Keratinocyte (primary cell): ENCODE measurements around the gene LAYN. TPM values are rescaled to one million over a fixed set of nuclear protein-coding genes. Genes with fewer than 3 reads are reported as not detected.

Source experiments
- DNase-seq: peaks from one replicate; pipeline ENCODE4 v3.0.0-alpha.2; 2011; ENCODE audit warnings: low read depth, missing footprints, low spot score
- FAIRE-seq: peaks from 2 replicates; lab custom pipeline; 2011; peaks lifted over from hg19 to GRCh38; lab: Jason Lieb, UNC
- H2AFZ ChIP-seq: 2 replicates; pipeline ENCODE4 v1.6.0; 2012; ENCODE audit warnings: low read length, control low read depth, inconsistent platforms; ENCODE audit not compliant: control insufficient read depth
- H3K27ac ChIP-seq: 2 replicates; pipeline ENCODE4 v1.5.1; 2011; ENCODE audit warnings: low read length; ENCODE audit not compliant: control insufficient read depth, insufficient read depth
- H3K27me3 ChIP-seq: 3 replicates; pipeline ENCODE4 v1.6.0; 2011; ENCODE audit warnings: low read length; ENCODE audit not compliant: control insufficient read depth, insufficient read depth; ENCODE audit errors: extremely low read depth
- H3K36me3 ChIP-seq, 2 experiments: 2 replicates in 1 of 2; 3 replicates in 1 of 2; pipeline ENCODE4 v1.5.1; 2011; ENCODE audit warnings: low read length in 2 of 2, mild to moderate bottlenecking in 1 of 2; ENCODE audit not compliant: control insufficient read depth in 2 of 2, insufficient read depth in 2 of 2; ENCODE audit errors: extremely low read depth in 1 of 2
- H3K4me1 ChIP-seq: 3 replicates; pipeline ENCODE4 v1.5.1; 2011; ENCODE audit warnings: low read length; ENCODE audit not compliant: control insufficient read depth, insufficient read depth; ENCODE audit errors: extremely low read depth
- H3K4me2 ChIP-seq: 3 replicates; pipeline ENCODE4 v1.6.0; 2011; ENCODE audit warnings: low read depth, low read length; ENCODE audit not compliant: control insufficient read depth, insufficient read depth; ENCODE audit errors: extremely low read depth
- H3K4me3 ChIP-seq, 3 experiments: fragments of 200-600 bp in 1 of 3; sonication (generic) in 1 of 3; 2 replicates in 2 of 3; 3 replicates in 1 of 3; pipeline ENCODE4 v1.5.1; 2011 to 2016; ENCODE audit warnings: low read length in 3 of 3, mild to moderate bottlenecking in 3 of 3, control low read depth in 2 of 3, inconsistent platforms in 1 of 3, low read depth in 1 of 3, mixed read lengths in 1 of 3, mixed run types in 1 of 3, moderate library complexity in 1 of 3; ENCODE audit not compliant: control insufficient read depth in 2 of 3, insufficient read depth in 2 of 3; ENCODE audit errors: extremely low read depth in 1 of 3
- H3K79me2 ChIP-seq: 2 replicates; pipeline ENCODE4 v1.6.0; 2012; ENCODE audit warnings: low read length; ENCODE audit not compliant: control insufficient read depth, insufficient read depth
- H3K9ac ChIP-seq: 3 replicates; pipeline ENCODE4 v1.6.0; 2011; ENCODE audit warnings: low read length; ENCODE audit not compliant: control insufficient read depth, insufficient read depth; ENCODE audit errors: extremely low read depth
- H3K9me1 ChIP-seq: 3 replicates; pipeline ENCODE4 v1.6.0; 2011; ENCODE audit warnings: low read length; ENCODE audit not compliant: control insufficient read depth, insufficient read depth; ENCODE audit errors: extremely low read depth
- H3K9me3 ChIP-seq: 2 replicates; pipeline ENCODE4 v1.5.1; 2012; ENCODE audit warnings: low read depth, low read length; ENCODE audit not compliant: control insufficient read depth
- H4K20me1 ChIP-seq: 3 replicates; pipeline ENCODE4 v1.6.0; 2011; ENCODE audit warnings: low read length; ENCODE audit not compliant: control insufficient read depth, insufficient read depth; ENCODE audit errors: extremely low read depth
- EZH2 ChIP-seq: IDR thresholded peaks from one replicate; pipeline ENCODE4 v1.6.1; 2012; ENCODE audit warnings: inconsistent platforms, mild to moderate bottlenecking, low read length, moderate library complexity
- dilution Hi-C: fragments of 300-500 bp; cut with MboI; formaldehyde crosslinking; loops from one replicate; pipeline ENCODE4 v1.7.0; 2020; ENCODE audit warnings: low sequenced_read_pairs; ENCODE audit not compliant: extremely low pct_ligation_motif_present
- polyA plus RNA-seq, 5 experiments: library from polyadenylated mRNA; depleted of rRNA in 3 of 5; stranded (reverse) in 3 of 5; stranded (forward) in 1 of 5; unstranded in 1 of 5; fragments of >200 nt; gene quantifications; 1 replicate in 1 of 5; 2 replicates in 3 of 5; 3 replicates in 1 of 5; pipeline versions ENCODE4 v1.2.1 to v1.2.3, GENCODE V29; 2011 to 2012; ENCODE audit warnings: missing spikeins in 2 of 5, low read depth in 1 of 5, low replicate concordance in 1 of 5
- small RNA-seq, 3 experiments: library from RNA; depleted of rRNA; stranded (forward); fragments of <200 nt; gene quantifications; one replicate each; pipeline ENCODE3, GENCODE V24; 2012; ENCODE audit warnings: low read depth in 3 of 3, low replicate concordance in 1 of 3; ENCODE audit not compliant: insufficient read length in 3 of 3
- TF ChIP-seq, protein P1 (sequence below), 3 experiments: IDR thresholded peaks in 1 of 3; conservative IDR thresholded peaks in 1 of 3; optimal IDR thresholded peaks in 1 of 3; 2 replicates in 2 of 3; 3 replicates in 1 of 3; pipeline versions ENCODE3 to v1.5.1; 2011; ENCODE audit warnings: low read length in 3 of 3, mild to moderate bottlenecking in 3 of 3, moderate library complexity in 2 of 3, control low read depth in 1 of 3, inconsistent platforms in 1 of 3; ENCODE audit not compliant: insufficient read depth in 2 of 3; ENCODE audit errors: extremely low read depth in 1 of 3

LAYN gene
- polyA plus RNA-seq, 1 donor (not counting 4 experiments of a cell fraction or from before 2014, with no cell fraction given) = 1.1 TPM

DNA sequence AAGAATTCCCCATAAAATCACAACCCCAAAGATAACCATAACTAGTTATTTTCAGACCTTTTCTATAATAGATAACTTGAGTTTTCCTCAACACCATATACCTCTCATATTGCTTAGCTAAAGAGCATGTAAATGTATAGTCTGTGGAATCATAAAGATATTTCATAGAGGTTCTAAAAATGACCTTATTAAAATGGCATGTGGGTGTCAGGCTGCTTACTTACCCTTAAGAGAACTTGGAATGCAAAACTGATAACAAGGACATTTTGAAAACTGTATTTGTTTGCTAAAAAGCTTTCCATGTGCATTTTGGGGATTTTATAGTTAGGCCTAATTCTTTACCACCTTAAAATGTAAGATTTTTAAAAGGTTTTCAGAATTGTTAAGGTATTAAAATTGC is 66.5 kb downstream of the LAYN start:
- H4K20me1 ChIP-seq = no peaks in the 10 kb centered on the region
- no peak overlapping the region for H3K4me2 ChIP-seq
- dilution Hi-C loops = no loop called here
- H3K27me3 ChIP-seq = no peaks in the 10 kb centered on the region
- H3K27ac ChIP-seq = no peak overlapping the region
- H3K9ac ChIP-seq = no peak overlapping the region
- peaks cover 68% of the 10 kb centered on the region for H3K79me2 ChIP-seq
- H3K9me3 ChIP-seq = no peaks in the 10 kb centered on the region
- H3K4me3 ChIP-seq = no peak overlapping the region
- TF ChIP-seq, protein P1, sequence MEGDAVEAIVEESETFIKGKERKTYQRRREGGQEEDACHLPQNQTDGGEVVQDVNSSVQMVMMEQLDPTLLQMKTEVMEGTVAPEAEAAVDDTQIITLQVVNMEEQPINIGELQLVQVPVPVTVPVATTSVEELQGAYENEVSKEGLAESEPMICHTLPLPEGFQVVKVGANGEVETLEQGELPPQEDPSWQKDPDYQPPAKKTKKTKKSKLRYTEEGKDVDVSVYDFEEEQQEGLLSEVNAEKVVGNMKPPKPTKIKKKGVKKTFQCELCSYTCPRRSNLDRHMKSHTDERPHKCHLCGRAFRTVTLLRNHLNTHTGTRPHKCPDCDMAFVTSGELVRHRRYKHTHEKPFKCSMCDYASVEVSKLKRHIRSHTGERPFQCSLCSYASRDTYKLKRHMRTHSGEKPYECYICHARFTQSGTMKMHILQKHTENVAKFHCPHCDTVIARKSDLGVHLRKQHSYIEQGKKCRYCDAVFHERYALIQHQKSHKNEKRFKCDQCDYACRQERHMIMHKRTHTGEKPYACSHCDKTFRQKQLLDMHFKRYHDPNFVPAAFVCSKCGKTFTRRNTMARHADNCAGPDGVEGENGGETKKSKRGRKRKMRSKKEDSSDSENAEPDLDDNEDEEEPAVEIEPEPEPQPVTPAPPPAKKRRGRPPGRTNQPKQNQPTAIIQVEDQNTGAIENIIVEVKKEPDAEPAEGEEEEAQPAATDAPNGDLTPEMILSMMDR (optimal IDR thresholded peaks at IDR 0.05 in 1 of 3, IDR thresholded peaks at IDR 0.05 in 1 of 3, conservative IDR thresholded peaks at IDR 0.05 in 1 of 3; ENCODE audit: extremely low read depth in 1 of 3, insufficient read depth in 2 of 3, low read length in 3 of 3) = no peak
- no peak for TF ChIP-seq EZH2
- no peaks in the 10 kb centered on the region for H3K9me1 ChIP-seq
- FAIRE-seq (no peak), DNase-seq (no peak)
- peaks cover 14% of the 10 kb centered on the region for H3K4me1 ChIP-seq
- no peaks in the 10 kb centered on the region for H3K36me3 ChIP-seq
- no peak overlapping the region for H2AFZ ChIP-seq

DNA sequence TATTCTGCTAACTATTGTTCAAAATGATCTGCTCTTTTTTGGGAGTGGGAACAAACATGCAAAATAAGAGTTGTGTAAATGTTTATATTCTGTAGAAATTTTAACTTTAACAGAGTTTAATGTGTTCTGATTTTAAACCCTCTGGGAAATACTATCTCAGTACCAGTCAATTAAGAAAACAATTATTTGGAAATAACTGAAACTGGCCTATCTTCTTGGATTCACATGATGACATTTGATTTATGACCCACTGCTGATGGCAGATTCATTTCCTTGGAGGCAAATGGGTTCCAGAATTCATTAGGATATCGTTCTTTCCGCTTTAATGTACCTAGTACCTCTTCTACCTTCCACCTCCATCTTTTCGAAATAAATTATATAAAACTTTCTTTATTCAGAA is 67.2 kb downstream of the LAYN start:
- Histone ChIP-seq H3K4me1 (peaks cover 14% of the 10 kb centered on the region), H3K4me2 (no peak overlapping the region), H2AFZ (no peak overlapping the region), H3K79me2 (peaks cover 69% of the 10 kb centered on the region), H3K9me1 (no peaks in the 10 kb centered on the region), H3K4me3 (no peak overlapping the region), H3K9me3 (no peaks in the 10 kb centered on the region), H3K36me3 (no peaks in the 10 kb centered on the region), H3K9ac (no peak overlapping the region), H3K27ac (no peak overlapping the region), H3K27me3 (no peaks in the 10 kb centered on the region), H4K20me1 (no peaks in the 10 kb centered on the region)
- no peak for FAIRE-seq
- dilution Hi-C loops = no loop called here
- TF ChIP-seq EZH2 = no peak
- TF ChIP-seq, protein P1 (optimal IDR thresholded peaks at IDR 0.05 in 1 of 3, IDR thresholded peaks at IDR 0.05 in 1 of 3, conservative IDR thresholded peaks at IDR 0.05 in 1 of 3; ENCODE audit: extremely low read depth in 1 of 3, insufficient read depth in 2 of 3, low read length in 3 of 3) = no peak
- DNase-seq = no peak

Small RNAs within 50 kb of the gene (small RNA-seq; reads per million reads assigned to genes)
- gene MIR34B (2.4 to 81.1 (median 40.2) reads per million in 3 experiments), gene MIR34C (4.4 to 314 (median 84.6) reads per million in 3 experiments)

Other genes with a start within 250 kb of the LAYN start
- not detected in 3 replicates for gene POU2AF3, start 242.2 kb upstream of the LAYN start, polyA plus RNA-seq
- 0.21 TPM in 1 of 3 replicates, not detected in the others for gene POU2AF1, start 161.4 kb upstream of the LAYN start, polyA plus RNA-seq
- gene BTG4, start 28.3 kb upstream of the LAYN start, polyA plus RNA-seq = 0.07 to 0.13 TPM (median 0.12 TPM) in 3 replicates
- gene HOATZ, start 25.9 kb upstream of the LAYN start, polyA plus RNA-seq = 0.11 TPM in 1 of 3 replicates, not detected in the others
- gene SIK2, start 61.7 kb downstream of the LAYN start, polyA plus RNA-seq = 10.0 to 12.2 TPM (median 11.9 TPM) in 3 replicates
- 22.3 to 35.1 TPM (median 33.6 TPM) in 3 replicates for gene PPP2R1B, start 225.7 kb downstream of the LAYN start, polyA plus RNA-seq